Uterus (tissue), 2 donors: Measurements from ENCODE around the gene ATOH7.

ENCODE experiments used
- CTCF ChIP-seq, 4 experiments: fragments of 200-600 bp in 2 of 4; fragments of 450-650 bp in 2 of 4; sonication (generic) in 2 of 4; IDR thresholded peaks; one replicate each; pipeline ENCODE4 v1.5.1; 2016 to 2019; ENCODE audit warnings: antibody characterized with exemption in 4 of 4, mild to moderate bottlenecking in 2 of 4, moderate library complexity in 1 of 4
- POLR2A ChIP-seq, 2 donors: fragments of 450-650 bp; IDR thresholded peaks; one replicate each; pipeline ENCODE4 v1.6.1; 2016; ENCODE audit warnings: antibody characterized with exemption in 2 of 2, mild to moderate bottlenecking in 1 of 2, moderate library complexity in 1 of 2

- no peak for TF ChIP-seq CTCF (IDR thresholded peaks at IDR 0.05)
- no peak for TF ChIP-seq POLR2A (IDR thresholded peaks at IDR 0.05)
These were observed 6.5 kb upstream of the ATOH7 start for GRCh38 chr10:68238371-68238770.
